ENCODE data around the gene TFDP1. TPM values are rescaled to one million over a fixed set of nuclear protein-coding genes. Genes with fewer than 3 reads are reported as not detected.

TFDP1 gene
- total RNA-seq, 1 donor from 2014 or later, result 15.8 TPM

DNA sequence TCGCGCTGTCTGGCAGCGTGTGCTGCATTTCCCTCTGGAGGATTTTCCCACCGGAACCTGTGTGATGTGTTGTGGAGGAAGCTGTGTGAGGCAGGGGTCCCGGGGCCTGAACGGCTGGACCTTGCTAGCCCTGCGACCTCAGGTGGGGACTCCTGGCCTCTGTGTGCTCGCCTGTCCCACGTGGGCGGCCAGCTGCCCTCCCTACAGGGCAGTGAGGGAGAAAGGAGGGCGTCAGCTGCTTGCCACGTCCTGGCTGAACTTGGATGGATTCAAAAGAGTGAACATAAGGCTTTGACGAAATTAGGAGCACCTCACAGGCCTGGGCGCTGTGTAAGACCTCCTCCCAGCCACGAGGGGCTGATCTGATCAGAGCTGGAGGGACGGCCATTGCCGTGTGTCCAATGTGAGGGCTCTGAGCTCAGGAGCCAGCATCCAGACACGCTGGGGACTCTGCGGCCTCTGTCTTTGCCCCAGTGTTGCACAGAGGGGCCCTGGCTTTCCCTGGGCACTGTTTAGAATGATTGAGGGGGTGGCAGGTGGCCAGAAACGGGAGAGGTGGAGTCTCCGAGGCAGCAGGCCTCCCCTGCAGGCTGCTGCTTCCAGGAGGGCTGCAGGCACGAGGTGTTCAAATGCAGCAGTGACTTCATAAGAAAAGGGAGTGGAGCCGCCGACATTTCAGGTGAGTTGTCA lies 13.0 kb downstream of the TFDP1 start:
- no peaks in the 10 kb centered on the region for H3K4me1 ChIP-seq
- H3K27ac ChIP-seq, result no peak overlapping the region
- DNase-seq (ENCODE audit: low spot score in 2 of 2), result peak in 1 of 2 donors; percentile 54
- H3K27me3 ChIP-seq, result no peaks in the 10 kb centered on the region
- no peak for TF ChIP-seq CTCF (IDR thresholded peaks at IDR 0.05)
- intact Hi-C loops (cut with DNase I), result no loop called here
- H3K9me3 ChIP-seq, result no peaks in the 10 kb centered on the region
- no peak overlapping the region for H3K4me3 ChIP-seq
- H3K36me3 ChIP-seq, result peaks cover 0 to 6% of the 10 kb centered on the region in 2 donors

- Histone ChIP-seq H3K27me3 (no peaks in the 10 kb centered on the region), H3K27ac (no peak overlapping the region), H3K36me3 (peaks cover 0 to 6% of the 10 kb centered on the region in 2 donors), H3K4me1 (no peaks in the 10 kb centered on the region), H3K9me3 (no peaks in the 10 kb centered on the region), H3K4me3 (no peak overlapping the region)
- intact Hi-C loops (cut with DNase I), result no loop called here
- TF ChIP-seq CTCF (IDR thresholded peaks at IDR 0.05), result no peak
- peak in 1 of 2 donors; percentile 46 for DNase-seq (ENCODE audit: low spot score in 2 of 2)
Measured at GRCh38 chr13:113598081-113598410, 13.5 kb downstream of the TFDP1 start.

DNA sequence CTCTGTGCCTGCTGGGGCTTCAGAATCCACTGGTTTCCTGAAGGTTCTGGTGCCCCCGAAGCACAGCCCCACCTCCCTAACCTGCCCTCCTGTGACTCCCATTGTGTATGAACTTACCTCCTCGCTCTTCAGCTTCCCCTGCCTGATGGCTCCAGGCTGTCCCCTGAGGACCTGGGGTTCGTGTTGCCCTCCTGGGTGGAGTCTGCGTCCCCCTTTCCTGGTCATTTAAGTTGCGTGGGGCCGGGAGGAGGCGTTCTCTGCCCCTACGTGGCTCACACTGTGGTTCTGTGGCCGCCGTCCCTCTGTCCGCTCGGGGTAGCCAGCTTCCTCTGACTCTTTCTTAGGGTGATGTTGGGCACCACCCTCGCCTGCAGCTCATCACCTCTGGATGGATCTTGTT lies 13.9 kb downstream of the TFDP1 start:
- intact Hi-C loops (cut with DNase I), result no loop called here
- Histone ChIP-seq H3K4me3 (no peak overlapping the region), H3K9me3 (no peaks in the 10 kb centered on the region), H3K27me3 (no peaks in the 10 kb centered on the region), H3K36me3 (peaks cover 0 to 6% of the 10 kb centered on the region in 2 donors), H3K4me1 (no peaks in the 10 kb centered on the region), H3K27ac (no peak overlapping the region)
- no peak for TF ChIP-seq CTCF (IDR thresholded peaks at IDR 0.05)
- DNase-seq (ENCODE audit: low spot score in 2 of 2), result peak in 1 of 2 donors; percentile 54

- peaks cover 0 to 6% of the 10 kb centered on the region in 2 donors for H3K36me3 ChIP-seq
- no peak for TF ChIP-seq CTCF (IDR thresholded peaks at IDR 0.05)
- H3K4me1 ChIP-seq, result no peaks in the 10 kb centered on the region
- no peak overlapping the region for H3K4me3 ChIP-seq
- peak in 1 of 2 donors; percentile 46 for DNase-seq (ENCODE audit: low spot score in 2 of 2)
- H3K27ac ChIP-seq, result no peak overlapping the region
- H3K27me3 ChIP-seq, result no peaks in the 10 kb centered on the region
- intact Hi-C loops (cut with DNase I), result no loop called here
- no peaks in the 10 kb centered on the region for H3K9me3 ChIP-seq
Measured at GRCh38 chr13:113599391-113599790, 14.8 kb downstream of the TFDP1 start.

GRCh38 chr13:113601166-113602070 lies 16.9 kb downstream of the TFDP1 start:
- H3K27me3 ChIP-seq, result no peaks in the 10 kb centered on the region
- intact Hi-C loops (cut with DNase I), result no loop called here
- no peak for DNase-seq (ENCODE audit: low spot score in 2 of 2)
- peaks cover 0 to 6% of the 10 kb centered on the region in 2 donors for H3K36me3 ChIP-seq
- H3K4me3 ChIP-seq, result no peak overlapping the region
- no peaks in the 10 kb centered on the region for H3K4me1 ChIP-seq
- H3K9me3 ChIP-seq, result no peaks in the 10 kb centered on the region
- no peak overlapping the region for H3K27ac ChIP-seq
- no peak for TF ChIP-seq CTCF (IDR thresholded peaks at IDR 0.05)
